DMS79 (cell line): ENCODE results near the gene PAX8.

Experiments used
- DNase-seq: peaks from one replicate; lab custom pipeline; 2025; lab: John Stamatoyannopoulos, UW

Gene PAX8

DNA sequence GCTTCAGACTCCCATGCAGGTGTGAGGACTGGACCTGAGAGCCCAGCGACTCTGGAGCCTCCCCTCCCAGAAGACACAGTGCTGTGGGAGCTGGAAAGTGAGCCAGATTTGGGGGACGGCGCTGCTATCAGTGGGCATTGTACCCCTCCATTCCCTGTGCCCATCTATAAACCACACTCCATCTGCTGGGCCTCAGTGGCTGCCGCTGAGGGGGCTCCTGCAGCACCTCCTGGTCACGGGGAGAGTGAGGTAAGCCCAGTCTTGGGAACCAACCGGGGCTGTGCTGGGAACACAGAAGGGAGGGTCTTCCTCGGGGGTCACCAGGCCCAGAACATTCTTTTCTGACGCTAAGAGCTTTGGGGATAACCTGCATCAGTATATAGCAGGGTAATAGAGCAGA is 95.5 kb downstream of the PAX8 start:
- no peak for DNase-seq

DNA sequence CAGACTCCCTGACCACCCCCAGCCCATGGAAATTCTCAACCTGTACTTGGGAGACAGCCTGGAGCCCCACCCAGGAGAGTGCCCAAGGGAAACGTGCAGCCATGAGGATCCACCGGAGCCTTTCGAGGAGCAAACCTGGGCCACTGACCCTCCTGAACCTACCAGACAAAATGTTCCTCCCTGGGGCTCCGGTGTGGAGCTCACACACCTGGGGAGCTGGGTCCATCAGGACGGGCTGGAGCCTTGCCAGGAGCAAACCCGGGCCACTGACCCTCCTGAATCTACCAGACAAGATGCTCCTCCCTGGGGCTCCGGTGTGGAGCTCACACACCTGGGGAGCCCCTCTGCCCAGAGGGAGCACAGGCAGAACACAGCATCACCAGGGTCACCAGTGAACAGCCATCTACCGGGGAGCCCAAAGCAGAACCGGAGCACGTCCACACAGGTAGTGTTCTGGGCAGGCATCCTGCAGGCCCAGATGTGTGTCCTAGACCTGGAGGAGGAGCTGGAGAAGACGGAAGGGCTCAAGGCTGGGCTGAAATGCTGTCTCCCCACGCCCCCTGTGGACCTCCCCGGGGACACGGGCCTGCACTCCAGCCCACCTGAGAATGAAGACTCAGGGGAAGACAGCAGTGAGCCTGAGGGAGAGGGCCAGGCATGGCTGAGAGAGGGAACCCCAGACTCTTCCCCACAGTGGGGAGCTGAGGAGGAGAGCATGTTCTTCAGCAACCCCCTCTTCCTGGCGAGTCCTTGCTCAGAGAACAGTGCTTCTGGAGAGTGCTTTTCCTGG is 96.1 kb downstream of the PAX8 start:
- no peak for DNase-seq

DNA sequence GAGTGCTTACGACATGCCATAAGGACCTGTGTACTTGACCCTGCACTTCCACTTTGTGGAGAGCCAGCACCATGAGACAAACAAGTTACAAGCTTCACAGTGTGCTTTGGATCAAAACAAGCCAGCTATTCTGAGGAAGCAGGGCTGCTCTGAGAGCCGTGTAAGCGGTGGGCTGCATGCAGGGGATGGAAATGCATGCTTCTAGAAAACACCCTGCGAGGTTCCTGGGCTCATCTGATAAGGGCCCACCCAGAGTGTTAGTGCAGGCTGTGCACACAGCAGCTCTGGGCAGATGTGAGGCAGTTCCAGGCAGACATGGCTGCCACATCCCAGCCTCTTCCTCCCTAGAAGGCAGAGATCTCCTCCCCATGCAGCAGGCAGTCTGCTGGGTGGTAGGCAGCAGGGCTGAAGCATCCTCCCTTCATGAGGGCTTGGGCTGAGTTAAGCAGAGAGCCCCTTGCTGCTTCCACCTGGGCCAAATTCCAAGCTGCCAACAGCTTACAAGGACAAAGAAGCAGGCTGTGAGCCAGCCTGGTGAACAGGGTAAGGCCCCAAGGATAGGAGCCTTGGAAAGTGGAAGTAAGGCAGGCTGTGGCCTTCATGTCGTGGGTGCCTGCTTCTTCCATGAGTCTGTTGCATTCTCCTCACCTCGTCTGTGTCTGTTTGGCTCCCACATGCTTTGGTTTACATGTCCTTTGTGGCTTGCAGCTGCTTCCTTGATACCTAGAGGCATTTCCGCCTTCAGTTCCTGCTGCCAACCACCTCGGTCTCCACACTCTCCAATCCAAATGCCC is 97.3 kb downstream of the PAX8 start:
- DNase-seq, result peak; percentile 7

DNA sequence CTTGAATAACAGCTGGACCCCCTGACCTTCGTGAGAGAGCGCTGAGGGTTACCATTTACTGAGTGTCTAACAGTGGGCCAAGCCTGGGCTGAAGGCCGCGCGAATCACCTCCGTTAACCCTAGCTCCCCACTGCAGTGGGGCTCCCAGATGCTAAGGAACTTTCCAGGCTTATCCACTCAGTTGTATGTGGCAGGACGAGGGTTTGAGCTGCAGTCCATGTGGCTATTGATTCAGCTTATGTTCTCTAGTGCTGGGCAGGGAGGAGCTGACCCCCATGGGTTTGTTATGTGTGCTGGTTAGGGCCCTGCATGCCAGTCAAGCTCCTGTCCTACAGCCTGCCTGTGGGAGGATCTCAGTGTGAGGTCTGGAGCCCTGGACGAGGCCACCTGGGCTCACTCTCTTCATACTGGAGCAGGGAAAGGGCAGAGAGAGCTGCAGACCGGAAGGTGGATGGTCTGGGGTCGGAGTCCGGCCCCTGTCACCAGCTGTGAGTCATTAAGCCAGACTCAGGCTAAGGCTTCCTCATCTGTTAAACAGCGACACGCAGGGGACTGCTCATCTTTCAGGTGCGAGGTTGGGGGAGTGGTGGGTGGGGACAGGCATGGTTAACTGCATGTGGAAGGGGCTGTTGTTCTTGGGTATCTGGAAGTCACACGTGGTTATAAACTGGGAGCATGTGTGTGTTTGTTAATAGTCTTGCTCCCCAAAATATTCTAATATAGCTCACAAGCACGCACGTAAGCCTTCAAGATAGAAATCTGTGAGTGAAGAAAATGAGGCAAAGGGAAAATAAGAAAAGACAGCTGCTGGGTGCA is 98.4 kb downstream of the PAX8 start:
- no peak for DNase-seq

DNA sequence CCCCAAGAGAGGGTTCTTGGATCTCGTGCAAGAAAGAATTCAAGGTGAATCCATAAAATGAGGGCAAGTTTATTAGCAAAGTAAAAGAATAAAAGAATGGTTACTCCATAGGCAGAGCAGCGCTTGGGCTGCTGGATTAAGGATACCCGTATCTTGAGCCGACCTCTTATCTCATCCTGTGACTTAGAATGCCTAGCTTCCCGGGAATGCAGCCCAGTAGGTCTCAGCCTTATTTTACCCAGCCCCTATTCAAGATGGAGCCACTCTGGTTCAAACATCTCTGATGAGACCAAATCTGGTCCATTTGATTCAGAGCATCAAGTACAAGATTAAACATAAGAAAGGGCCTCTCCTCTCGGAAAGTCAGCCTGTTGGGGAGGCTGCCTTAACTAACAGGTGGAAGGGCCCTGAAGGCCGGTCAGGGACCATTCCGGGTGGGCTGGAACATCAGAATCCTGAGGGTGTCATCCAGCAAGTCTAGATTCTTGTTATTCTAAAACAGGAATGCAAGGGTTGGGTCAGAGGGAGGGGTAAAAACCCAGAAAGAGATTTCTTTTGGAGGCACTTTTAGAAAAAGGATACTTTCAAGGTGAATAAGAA is 99.2 kb downstream of the PAX8 start:
- DNase-seq, result no peak

DNA sequence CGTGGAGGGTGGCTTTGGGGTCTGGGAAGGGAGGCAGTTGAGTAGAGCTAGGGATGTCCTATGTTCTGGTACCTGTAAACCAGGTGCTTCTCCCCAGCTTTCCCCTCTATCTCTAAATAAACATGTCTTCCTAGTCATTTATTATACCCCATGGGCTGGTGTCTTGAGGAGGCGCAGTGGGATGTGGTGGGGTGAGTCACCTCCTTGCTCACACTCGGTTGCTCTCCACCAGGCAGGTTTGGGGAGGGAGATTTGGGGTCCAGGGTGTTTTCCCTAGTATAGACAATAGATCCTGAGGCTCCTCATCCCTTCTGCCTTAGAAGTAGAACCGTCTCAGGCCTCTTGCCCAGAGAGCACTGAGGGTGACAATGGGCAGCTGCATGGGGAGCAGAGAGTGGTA is 99.8 kb downstream of the PAX8 start:
- no peak for DNase-seq

DNA sequence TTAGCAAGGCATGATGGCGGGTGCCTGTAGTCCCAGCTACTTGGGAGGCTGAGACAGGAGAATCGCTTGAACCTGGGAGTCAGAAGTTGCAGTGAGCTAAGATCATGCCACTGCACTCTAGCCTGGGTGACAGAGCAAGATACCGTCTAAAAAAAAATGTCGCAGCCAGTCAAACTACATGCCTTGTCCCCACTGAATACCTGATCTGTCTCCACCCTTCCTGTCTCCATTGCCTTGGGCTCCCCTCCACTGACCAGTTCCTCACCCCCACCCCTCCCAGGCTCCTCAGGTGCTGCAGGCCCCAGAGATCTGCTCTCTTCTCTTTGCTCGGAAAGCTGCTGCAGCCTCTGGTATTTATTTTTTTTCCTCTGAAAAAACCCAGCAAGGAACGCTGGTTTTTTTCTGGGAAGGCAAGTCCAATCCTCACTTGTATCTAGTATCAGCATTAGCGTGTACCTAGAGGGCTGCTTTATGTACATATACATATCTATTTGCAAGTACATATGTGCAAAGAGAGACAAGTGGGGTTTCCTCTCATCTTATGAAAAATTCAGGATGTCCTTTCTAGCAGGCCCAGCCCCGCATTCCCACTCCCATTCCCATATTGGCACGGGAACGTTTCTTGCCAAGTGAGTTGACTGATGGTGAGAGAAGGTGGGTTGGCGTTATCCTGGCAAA is 100.5 kb downstream of the PAX8 start:
- no peak for DNase-seq

DNA sequence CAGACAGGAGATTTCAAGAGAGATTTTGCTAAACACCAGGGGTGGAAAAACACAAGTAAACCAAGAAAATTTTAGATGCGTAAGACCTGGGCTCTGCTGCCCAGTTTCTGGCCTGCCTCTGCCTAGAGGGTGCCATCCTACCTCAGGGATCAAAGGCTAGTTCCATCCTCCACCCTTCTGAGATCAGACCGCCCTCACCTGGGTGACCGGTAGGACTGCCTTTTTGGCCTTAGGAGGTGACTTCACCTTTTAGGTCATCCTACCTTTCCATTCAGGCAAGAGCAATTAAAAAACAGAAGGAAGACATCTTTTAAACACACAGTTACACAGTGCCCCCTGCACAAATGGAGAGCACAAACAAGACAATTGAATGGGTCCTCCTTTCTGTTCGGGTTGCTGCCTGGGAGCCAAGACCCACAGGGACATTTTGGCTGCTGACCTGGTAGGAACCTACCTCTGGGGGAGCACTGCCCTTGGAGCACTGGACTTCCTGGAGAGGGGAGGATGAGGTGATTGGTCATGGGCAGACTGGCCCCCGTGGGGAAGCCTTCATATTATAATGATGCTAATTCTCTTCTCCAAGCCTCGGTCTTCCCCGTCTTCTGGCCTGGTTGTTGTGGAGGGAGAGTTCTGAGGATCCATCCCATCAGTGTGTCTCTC is 101.9 kb downstream of the PAX8 start:
- no peak for DNase-seq

DNA sequence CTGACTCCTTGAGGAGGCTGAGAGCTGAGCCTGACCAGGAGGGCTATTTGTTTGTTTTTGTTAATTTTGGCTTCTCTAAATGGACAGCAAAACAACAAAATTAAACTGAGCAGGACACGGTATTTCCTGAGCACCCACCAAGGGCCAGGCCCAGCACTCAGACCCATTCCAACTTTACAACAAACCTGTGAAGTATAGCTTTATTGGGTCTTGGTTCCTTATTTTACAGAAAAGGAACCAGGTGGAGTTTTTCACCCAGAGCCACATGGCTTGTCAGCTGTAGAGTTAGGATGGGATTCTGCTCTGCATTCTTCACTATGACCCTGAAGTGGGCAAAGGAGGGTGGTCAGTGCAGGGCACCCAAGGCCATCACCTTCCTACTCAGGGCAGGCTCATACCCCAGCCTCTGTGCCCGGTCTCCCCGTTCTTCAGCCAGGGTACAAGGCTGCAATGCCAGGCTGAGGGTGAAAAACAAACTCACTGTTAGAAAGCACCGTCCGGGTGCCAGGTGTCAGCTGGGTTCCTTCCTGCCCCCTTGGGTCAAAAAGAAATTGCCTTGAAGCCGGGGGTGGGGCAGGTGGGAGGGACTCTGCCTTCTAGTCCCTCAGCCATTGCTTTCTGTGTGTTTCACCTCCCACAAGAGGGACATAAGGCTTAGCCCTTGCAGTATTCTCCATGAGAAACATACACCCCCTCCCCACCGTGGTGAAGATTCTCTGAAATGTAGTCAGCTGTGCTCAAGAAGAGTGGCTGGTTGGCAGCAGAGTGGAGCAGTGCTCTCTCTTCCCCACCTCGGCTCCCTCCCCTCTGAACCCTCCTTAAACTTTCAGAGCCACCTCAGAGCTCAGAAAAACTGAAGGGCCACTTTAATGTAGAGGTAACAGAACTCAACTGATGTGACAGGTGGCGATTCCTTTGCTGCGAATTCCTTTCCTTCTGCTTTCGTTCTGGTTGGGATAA is 102.7 kb downstream of the PAX8 start:
- no peak for DNase-seq

DNA sequence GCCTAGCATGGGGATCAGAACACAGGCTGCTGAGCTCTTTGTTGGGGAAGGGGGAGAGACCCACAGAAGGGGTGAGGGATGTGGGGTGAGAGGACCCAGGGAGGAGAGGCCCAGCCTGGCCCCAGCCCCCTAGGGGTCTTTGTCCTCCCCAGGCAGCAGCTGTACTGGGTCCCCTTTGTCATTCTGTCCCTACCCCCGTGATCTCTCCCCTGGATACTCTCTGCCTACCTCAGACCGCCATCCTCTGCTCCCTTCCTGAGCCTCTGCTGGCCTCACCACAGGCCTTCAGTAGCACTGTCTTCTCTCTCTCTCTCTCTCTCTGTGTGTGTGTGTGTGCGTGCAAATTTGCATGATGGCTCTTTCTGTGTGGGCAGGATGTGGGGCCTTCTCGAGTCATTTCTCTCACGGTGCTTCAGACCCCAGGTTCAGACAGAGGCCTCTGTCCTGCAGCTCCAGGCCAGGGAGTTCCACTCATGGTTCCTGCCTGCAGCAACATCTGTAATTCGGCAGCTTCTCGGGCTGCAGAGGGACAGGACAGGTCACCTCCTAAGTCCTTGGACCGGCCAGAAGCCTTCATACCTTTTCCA is 103.6 kb downstream of the PAX8 start:
- no peak for DNase-seq

DNA sequence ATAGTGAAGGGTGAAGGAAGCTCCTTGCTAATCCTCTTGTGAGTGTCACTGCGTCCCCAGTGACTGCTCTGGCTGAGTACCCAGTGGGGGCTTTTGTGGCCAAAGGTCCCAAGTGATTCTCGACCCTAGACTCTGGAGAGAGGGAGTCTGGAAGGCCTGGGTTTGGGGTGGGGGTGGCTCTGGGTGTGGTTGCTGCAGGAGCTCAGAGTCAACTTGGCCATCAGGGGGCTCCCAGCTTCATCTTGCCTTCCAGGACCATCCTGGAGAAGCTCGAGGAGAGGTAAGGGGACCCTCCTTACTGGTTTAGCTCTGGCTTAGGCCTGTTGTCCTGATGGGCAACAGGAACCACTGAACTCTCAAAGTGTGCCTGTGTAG is 104.4 kb downstream of the PAX8 start:
- no peak for DNase-seq

DNA sequence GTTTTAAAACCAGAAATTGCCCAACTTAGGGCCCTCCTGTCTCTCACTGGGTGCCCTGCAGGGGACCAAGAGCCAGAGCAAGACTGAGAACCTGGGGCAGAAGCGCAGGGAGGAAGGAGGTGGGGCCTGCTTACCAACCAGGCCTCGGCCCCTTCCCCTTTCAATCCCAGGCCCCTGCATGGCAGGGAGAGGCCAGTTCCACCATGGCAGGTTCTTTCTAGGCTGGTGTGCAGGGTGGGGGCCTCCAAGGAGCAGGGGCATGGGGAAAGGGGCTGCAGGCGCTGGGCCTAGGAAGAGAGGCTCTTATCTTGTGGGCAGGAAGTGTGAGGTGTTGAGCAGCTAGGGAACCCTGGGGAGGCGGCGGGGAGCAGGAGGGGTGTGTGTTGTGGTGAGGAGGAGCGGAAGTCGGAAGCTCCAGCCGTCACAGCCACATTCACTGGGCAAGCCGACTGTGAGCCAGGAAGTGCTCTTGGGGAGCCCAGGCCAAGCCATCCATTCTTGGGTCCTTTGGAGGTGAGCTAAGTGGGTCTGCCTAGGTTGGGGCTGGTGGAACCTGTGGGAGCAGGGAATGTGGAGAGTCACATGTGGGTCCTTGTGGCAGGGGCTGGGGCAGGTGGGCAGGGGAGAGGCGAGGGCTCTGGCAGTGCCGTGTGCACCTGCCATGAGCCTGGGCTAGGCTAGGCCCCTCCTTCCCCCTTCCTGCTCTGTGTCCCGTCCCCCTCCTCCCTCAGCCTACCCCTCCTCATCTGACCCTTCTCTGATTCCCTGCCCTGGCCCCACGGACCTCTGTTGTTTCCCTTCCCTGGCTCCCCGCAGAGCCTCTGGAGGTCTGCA is 105.0 kb downstream of the PAX8 start, which contains the start of gene PSD4:
Gene PSD4, plus strand, starts transcription at position 430 of the 834 bp plus-strand sequence. CDS start 8,486 bp downstream, outside the sequence.
- DNase-seq, result no peak

DNA sequence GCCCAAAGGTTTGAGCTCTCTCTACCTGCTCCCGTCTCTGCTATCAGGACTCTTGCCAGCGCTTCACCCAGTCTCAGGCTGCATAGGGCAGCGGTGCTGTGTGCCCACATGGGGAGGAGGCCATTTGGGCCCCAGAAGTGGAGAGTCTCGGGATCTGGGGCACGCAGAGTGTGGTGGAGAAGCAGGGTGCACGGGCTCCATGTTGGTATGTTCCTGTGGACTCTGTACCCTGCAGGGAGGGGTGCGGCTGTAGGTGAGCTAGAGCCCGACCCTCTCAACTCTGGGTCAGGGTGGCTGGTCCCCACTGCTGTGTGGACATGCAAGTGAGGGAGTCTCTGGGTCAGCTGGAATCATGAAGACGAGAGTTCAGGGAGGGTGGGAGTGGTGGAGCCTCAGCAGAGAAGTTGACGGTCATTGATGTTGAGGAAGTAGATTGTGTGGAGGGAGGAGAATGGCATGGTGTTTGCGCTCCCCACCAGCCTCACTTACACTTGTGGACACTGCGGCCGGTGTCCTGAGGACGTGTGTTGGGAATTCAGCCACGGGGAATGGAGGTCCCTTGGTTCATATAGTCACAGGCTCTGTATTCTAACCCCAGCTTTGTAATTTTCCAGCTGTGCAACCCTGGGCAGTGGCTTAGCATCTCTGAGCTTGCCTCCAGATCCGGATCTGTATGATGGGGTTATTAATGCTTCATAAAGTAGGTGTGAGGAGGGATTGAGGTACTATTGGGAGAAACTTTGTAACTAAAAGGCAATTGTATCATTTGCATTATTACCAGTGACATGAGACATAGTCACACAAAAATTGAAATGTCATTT is 105.8 kb downstream of the PAX8 start:
- no peak for DNase-seq

DNA sequence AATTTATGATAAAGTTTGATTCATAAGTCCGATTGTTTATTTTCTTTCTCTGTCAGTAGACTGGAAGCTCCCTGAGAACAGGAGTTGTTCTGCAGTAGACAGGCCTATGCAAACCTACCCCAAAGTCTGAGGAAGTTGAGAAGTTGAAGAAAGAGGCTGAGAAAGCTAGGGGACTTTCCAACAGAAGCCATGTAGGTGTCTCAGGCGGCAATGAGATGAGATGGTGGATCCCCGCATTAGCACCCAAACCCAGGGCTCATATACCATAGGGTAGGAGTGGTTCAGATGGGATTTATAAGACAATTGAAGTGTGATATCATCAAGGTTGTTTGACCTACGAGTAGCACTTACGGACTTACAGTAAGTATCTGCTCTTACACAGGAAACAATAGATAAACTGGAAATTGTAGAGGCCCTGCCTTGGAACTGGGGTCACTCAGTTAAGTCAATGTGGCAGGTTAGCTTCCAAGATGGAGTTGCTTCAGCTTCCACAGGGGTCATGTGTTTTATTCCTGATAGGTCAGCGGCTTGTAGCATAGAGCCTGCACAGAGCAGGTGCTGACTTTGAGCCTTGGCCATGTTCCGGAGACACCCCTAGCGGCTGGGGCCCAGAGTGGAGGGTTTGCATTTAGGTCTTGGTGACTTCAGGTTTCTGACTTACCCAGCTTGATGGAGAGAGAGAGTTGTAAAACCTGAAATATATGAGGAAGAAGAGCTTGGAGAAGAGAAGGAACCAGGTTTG is 107.2 kb downstream of the PAX8 start:
- no peak for DNase-seq

DNA sequence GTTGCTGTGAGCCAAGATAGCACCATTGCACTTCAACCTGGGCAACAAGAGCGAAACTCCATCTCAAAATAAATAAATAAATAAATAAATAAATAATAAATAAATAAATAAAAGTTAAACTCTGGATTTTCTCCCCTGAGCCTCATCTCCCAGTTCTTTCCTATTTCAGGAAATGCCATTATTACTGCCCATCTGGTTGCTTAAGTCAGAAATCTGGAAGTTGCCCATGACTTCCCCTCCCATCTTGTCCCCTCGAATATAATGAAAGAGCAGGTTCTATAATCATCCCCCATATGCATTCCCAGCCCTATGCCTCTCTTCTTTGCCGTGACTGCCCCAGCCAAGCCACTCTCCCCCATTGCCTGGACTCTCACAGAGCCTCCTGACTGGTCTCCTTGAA is 109.1 kb downstream of the PAX8 start:
- no peak for DNase-seq

DNA sequence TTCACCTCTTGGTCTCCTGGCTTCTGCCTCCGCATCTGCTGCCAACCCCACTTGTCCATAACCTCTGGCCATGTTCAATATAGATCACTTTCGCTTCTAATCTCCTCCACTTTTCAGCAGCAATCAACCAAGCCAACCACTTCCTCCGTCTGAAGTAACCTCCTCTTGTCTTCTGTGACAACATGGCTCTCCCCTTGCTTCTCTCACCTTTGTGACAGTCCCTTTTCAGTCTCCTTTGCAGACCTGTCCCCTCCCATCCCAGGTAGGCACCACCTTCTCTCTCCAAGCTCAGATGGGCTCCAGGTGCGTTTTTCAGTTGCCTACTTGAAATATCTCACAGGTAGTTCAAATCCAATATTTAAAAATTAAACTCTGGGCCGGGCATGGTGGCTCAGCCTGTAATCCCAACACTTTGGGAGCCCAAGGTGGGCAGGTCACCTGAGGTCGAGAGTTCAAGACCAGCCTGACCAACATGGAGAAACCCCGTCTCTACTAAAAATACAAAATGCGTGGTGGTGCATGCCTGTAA is 109.7 kb downstream of the PAX8 start:
- no peak for DNase-seq

DNA sequence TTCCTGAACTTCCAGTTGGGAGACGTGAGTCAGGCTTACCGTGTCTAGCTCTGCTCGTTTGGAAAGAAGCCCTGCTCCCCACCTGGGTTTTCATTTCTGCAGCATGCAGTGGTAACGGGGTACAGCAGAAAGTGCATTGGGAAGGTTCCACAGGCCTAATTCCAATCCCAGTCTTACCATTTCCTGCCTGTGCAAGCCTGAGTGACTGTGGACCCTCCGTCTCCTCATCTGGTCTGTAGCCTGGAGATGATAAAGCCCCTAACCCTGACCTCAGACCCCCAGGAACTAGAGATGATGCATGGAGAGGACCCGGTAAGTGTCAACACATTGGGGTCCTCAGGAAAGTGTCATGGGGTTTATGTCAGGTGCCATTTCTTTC is 110.8 kb downstream of the PAX8 start:
- no peak for DNase-seq
